ENCODE results near the gene CCDC178.

The CCDC178 gene

GRCh38 chr18:33115917-33116316 is 324.6 kb downstream of the CCDC178 start:
- ChIA-PET CTCF (no interaction called here), POLR2A (no interaction called here)
- no peak for TF ChIP-seq CTCF (IDR thresholded peaks at IDR 0.05; ENCODE audit: insufficient read depth, low read length, missing control alignments)
- H3K4me3 ChIP-seq (ENCODE audit: low read depth, low read length) = no peak overlapping the region
- no peak for DNase-seq (ENCODE audit: low read depth, low spot score)

- CTCF ChIA-PET = no interaction called here
- no peak for TF ChIP-seq CTCF (IDR thresholded peaks at IDR 0.05; ENCODE audit: insufficient read depth, low read length, missing control alignments)
- POLR2A ChIA-PET = no interaction called here
Measured at GRCh38 chr18:33115476-33115875, 325.0 kb downstream of the CCDC178 start.

GRCh38 chr18:33114749-33115148 is 325.8 kb downstream of the CCDC178 start:
- no peak for TF ChIP-seq CTCF (IDR thresholded peaks at IDR 0.05; ENCODE audit: insufficient read depth, low read length, missing control alignments)
- no peak overlapping the region for H3K4me3 ChIP-seq (ENCODE audit: low read depth, low read length)
- CTCF ChIA-PET = no interaction called here
- POLR2A ChIA-PET = no interaction called here
- no peak for DNase-seq (ENCODE audit: low read depth, low spot score)

More at GRCh38 chr18:33115476-33115875, 325.0 kb downstream of the CCDC178 start:
- no peak for DNase-seq (ENCODE audit: low read depth, low spot score)
- H3K4me3 ChIP-seq (ENCODE audit: low read depth, low read length) = no peak overlapping the region

GRCh38 chr18:33113416-33113815 is 327.1 kb downstream of the CCDC178 start:
- no peak for TF ChIP-seq CTCF (IDR thresholded peaks at IDR 0.05; ENCODE audit: insufficient read depth, low read length, missing control alignments)
- no peak for DNase-seq (ENCODE audit: low read depth, low spot score)
- H3K4me3 ChIP-seq (ENCODE audit: low read depth, low read length) = no peak overlapping the region
- ChIA-PET CTCF (no interaction called here), POLR2A (no interaction called here)

- no peak overlapping the region for H3K4me3 ChIP-seq (ENCODE audit: low read depth, low read length)
- no peak for DNase-seq (ENCODE audit: low read depth, low spot score)
- ChIA-PET CTCF (no interaction called here), POLR2A (no interaction called here)
- TF ChIP-seq CTCF (IDR thresholded peaks at IDR 0.05; ENCODE audit: insufficient read depth, low read length, missing control alignments) = no peak
Measured at GRCh38 chr18:33107511-33107910, 333.0 kb downstream of the CCDC178 start.

- no peak for TF ChIP-seq CTCF (IDR thresholded peaks at IDR 0.05; ENCODE audit: insufficient read depth, low read length, missing control alignments)
- H3K4me3 ChIP-seq (ENCODE audit: low read depth, low read length) = no peak overlapping the region
- CTCF ChIA-PET = no interaction called here
- DNase-seq (ENCODE audit: low read depth, low spot score) = no peak
- POLR2A ChIA-PET = no interaction called here
Measured at GRCh38 chr18:33101316-33101715, 339.2 kb downstream of the CCDC178 start.

All from AG04449 (cell line).